CD8-positive, alpha-beta memory T cell (primary cell): ENCODE measurements around the gene NPAS2. TPM values are rescaled to one million over a fixed set of nuclear protein-coding genes. Genes with fewer than 3 reads are reported as not detected.

Source experiments
- CTCF ChIA-PET: fragments of 350-600 bp; sonication (Branson Sonifier 250); formaldehyde crosslinking; loops from one replicate; lab custom pipeline; 2021; ENCODE audit warnings: antibody characterized with exemption; lab: Charles Lee
- POLR2A ChIA-PET: fragments of 350-600 bp; sonication (Branson Sonifier 250); formaldehyde crosslinking; loops from one replicate; lab custom pipeline; 2021; ENCODE audit warnings: antibody characterized with exemption; lab: Charles Lee
- DNase-seq, 5 donors: peaks; one replicate each; pipeline versions ENCODE4 v3.0.0 to v3.0.0-alpha.2; 2020 to 2022; ENCODE audit warnings: mixed read lengths in 1 of 5
- H3K27ac ChIP-seq: one replicate; pipeline ENCODE4 v1.7.0; 2013; ENCODE audit warnings: low read depth, mild to moderate bottlenecking, low read length, moderate library complexity
- H3K27me3 ChIP-seq: 2 replicates; pipeline ENCODE4 v1.7.0; 2013; ENCODE audit warnings: low read length, mild to moderate bottlenecking; ENCODE audit not compliant: insufficient read depth, poor library complexity, severe bottlenecking
- H3K36me3 ChIP-seq: 2 replicates; pipeline ENCODE4 v1.7.0; 2013; ENCODE audit warnings: mild to moderate bottlenecking, low read length, moderate library complexity; ENCODE audit not compliant: insufficient read depth
- H3K4me1 ChIP-seq: 2 replicates; pipeline ENCODE4 v1.7.0; 2013; ENCODE audit warnings: mild to moderate bottlenecking, low read length, moderate library complexity; ENCODE audit not compliant: insufficient read depth
- H3K4me3 ChIP-seq: 2 replicates; pipeline ENCODE4 v1.7.0; 2013; ENCODE audit warnings: mild to moderate bottlenecking, low read length
- H3K9me3 ChIP-seq: 2 replicates; pipeline ENCODE4 v1.7.0; 2013; ENCODE audit warnings: mild to moderate bottlenecking, low read length
- H3K27ac Mint-ChIP-seq, 8 donors: one replicate each; pipeline ENCODE4 v1.8.0; 2020 to 2021; ENCODE audit warnings: mixed read lengths in 8 of 8, mild to moderate bottlenecking in 6 of 8, inconsistent platforms in 3 of 8, moderate library complexity in 3 of 8
- H3K27me3 Mint-ChIP-seq, 2 donors: one replicate each; pipeline ENCODE4 v1.8.0; 2020 to 2021; ENCODE audit warnings: mixed read lengths in 2 of 2, mild to moderate bottlenecking in 1 of 2, moderate library complexity in 1 of 2
- H3K36me3 Mint-ChIP-seq, 3 donors: one replicate each; pipeline ENCODE4 v1.8.0; 2020 to 2021; ENCODE audit warnings: mixed read lengths in 3 of 3, inconsistent platforms in 1 of 3, mild to moderate bottlenecking in 1 of 3
- H3K4me1 Mint-ChIP-seq, 3 donors: one replicate each; pipeline ENCODE4 v1.8.0; 2020 to 2021; ENCODE audit warnings: mixed read lengths in 3 of 3, inconsistent platforms in 1 of 3, mild to moderate bottlenecking in 1 of 3
- H3K4me3 Mint-ChIP-seq, 7 donors: one replicate each; pipeline ENCODE4 v1.8.0; 2020 to 2021; ENCODE audit warnings: mixed read lengths in 7 of 7, mild to moderate bottlenecking in 6 of 7, moderate library complexity in 4 of 7, inconsistent platforms in 2 of 7
- H3K9me3 Mint-ChIP-seq, 5 donors: one replicate each; pipeline ENCODE4 v1.8.0; 2020 to 2022; ENCODE audit warnings: mixed read lengths in 5 of 5, mild to moderate bottlenecking in 3 of 5, moderate library complexity in 2 of 5, inconsistent platforms in 1 of 5
- polyA plus RNA-seq: library from polyadenylated mRNA; unstranded; fragments of 300-500 nt; fragmentation: Illumina TruSeq; gene quantifications from one replicate; pipeline ENCODE4 v1.2.3, GENCODE V29; 2021
- total RNA-seq, 2 experiments: library from RNA; stranded (reverse); gene quantifications; one replicate each; pipeline ENCODE4 v1.2.3, GENCODE V29; 2021

Gene NPAS2
- total and polyA plus RNA-seq, 3 experiments from 2014 or later: 0.75 to 1.8 (median 1.1) TPM

- peaks cover 9 to 53% of the 10 kb centered on the region in 2 donors for H3K27me3 Mint-ChIP-seq
- no peak for DNase-seq
- H3K9me3 ChIP-seq: no peaks in the 10 kb centered on the region
- no peak overlapping the region for H3K4me3 ChIP-seq
- no peak overlapping the region for H3K27ac Mint-ChIP-seq
- H3K4me3 Mint-ChIP-seq: no peak overlapping the region
- ChIA-PET CTCF (no interaction called here), POLR2A (no interaction called here)
- no peaks in the 10 kb centered on the region for H3K4me1 ChIP-seq
- peaks cover 9% of the 10 kb centered on the region for H3K27me3 ChIP-seq
- H3K4me1 Mint-ChIP-seq: no peaks in the 10 kb centered on the region
- H3K27ac ChIP-seq: no peak overlapping the region
- no peaks in the 10 kb centered on the region for H3K9me3 Mint-ChIP-seq
- H3K36me3 Mint-ChIP-seq: peaks cover 0 to 4% (median 1%) of the 10 kb centered on the region in 3 donors
- no peaks in the 10 kb centered on the region for H3K36me3 ChIP-seq
Measured at GRCh38 chr2:100844514-100844913, 24.6 kb downstream of the NPAS2 start.

GRCh38 chr2:100845141-100845991, 25.4 kb downstream of the NPAS2 start:
- no peaks in the 10 kb centered on the region for H3K9me3 Mint-ChIP-seq
- H3K36me3 Mint-ChIP-seq: peaks cover 0 to 4% (median 1%) of the 10 kb centered on the region in 3 donors
- Histone ChIP-seq H3K4me3 (no peak overlapping the region), H3K36me3 (no peaks in the 10 kb centered on the region), H3K4me1 (no peaks in the 10 kb centered on the region), H3K9me3 (no peaks in the 10 kb centered on the region), H3K27me3 (peaks cover 9% of the 10 kb centered on the region), H3K27ac (no peak overlapping the region)
- no peaks in the 10 kb centered on the region for H3K4me1 Mint-ChIP-seq
- H3K27me3 Mint-ChIP-seq: peaks cover 10 to 55% of the 10 kb centered on the region in 2 donors
- DNase-seq: no peak
- CTCF ChIA-PET: no interaction called here
- no peak overlapping the region for H3K27ac Mint-ChIP-seq
- POLR2A ChIA-PET: no interaction called here
- H3K4me3 Mint-ChIP-seq: no peak overlapping the region

- H3K4me1 Mint-ChIP-seq: no peaks in the 10 kb centered on the region
- CTCF ChIA-PET: interaction anchor here (1.1 kb wide), 1 partner anchor 11 kb away, joined by 3 read pairs; no protein-coding TSS in a partner anchor
Measured at GRCh38 chr2:100846716-100847115, 26.8 kb downstream of the NPAS2 start.

DNA sequence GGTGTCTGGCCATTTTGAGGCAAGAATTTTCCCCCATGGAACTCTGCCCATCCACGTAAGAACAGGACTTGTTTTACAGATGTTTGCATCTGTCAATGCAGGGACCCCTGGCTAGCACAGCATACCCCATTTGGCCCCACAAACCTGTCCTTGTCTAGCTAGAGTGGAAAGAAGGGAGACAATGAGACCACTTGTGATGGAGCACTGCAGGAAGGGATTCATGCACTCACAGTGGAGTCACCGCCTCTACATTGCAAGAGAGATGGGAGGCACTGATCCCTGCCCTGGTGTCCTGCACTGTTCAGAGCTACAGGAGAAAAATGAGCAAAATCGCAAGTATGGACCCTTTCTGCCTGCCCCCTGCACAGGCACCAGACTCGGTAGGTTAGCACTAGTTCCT, 32.5 kb downstream of the NPAS2 start:
- DNase-seq: no peak
- Histone ChIP-seq H3K27ac (no peak overlapping the region), H3K36me3 (no peaks in the 10 kb centered on the region), H3K27me3 (peaks cover 3% of the 10 kb centered on the region), H3K4me3 (no peak overlapping the region), H3K9me3 (no peaks in the 10 kb centered on the region), H3K4me1 (no peaks in the 10 kb centered on the region)
- no peak overlapping the region for H3K4me3 Mint-ChIP-seq
- ChIA-PET POLR2A (no interaction called here), CTCF (interaction anchor here (0.8 kb wide), 1 partner anchor 11 kb away, joined by 3 read pairs; no protein-coding TSS in a partner anchor)
- peaks cover 5 to 20% of the 10 kb centered on the region in 2 donors for H3K27me3 Mint-ChIP-seq
- H3K9me3 Mint-ChIP-seq: no peaks in the 10 kb centered on the region
- H3K4me1 Mint-ChIP-seq: no peaks in the 10 kb centered on the region
- H3K27ac Mint-ChIP-seq: no peak overlapping the region
- H3K36me3 Mint-ChIP-seq: no peaks in the 10 kb centered on the region

More at GRCh38 chr2:100846716-100847115, 26.8 kb downstream of the NPAS2 start:
- H3K36me3 ChIP-seq: no peaks in the 10 kb centered on the region
- H3K27me3 Mint-ChIP-seq: peaks cover 7 to 45% of the 10 kb centered on the region in 2 donors
- POLR2A ChIA-PET: no interaction called here
- H3K4me3 ChIP-seq: no peak overlapping the region
- H3K27ac ChIP-seq: no peak overlapping the region
- H3K4me3 Mint-ChIP-seq: no peak overlapping the region
- H3K27me3 ChIP-seq: peaks cover 9% of the 10 kb centered on the region
- H3K36me3 Mint-ChIP-seq: peaks cover 0 to 4% (median 0%) of the 10 kb centered on the region in 3 donors
- no peak overlapping the region for H3K27ac Mint-ChIP-seq
- H3K9me3 ChIP-seq: no peaks in the 10 kb centered on the region
- H3K9me3 Mint-ChIP-seq: no peaks in the 10 kb centered on the region
- no peaks in the 10 kb centered on the region for H3K4me1 ChIP-seq
- no peak for DNase-seq

DNA sequence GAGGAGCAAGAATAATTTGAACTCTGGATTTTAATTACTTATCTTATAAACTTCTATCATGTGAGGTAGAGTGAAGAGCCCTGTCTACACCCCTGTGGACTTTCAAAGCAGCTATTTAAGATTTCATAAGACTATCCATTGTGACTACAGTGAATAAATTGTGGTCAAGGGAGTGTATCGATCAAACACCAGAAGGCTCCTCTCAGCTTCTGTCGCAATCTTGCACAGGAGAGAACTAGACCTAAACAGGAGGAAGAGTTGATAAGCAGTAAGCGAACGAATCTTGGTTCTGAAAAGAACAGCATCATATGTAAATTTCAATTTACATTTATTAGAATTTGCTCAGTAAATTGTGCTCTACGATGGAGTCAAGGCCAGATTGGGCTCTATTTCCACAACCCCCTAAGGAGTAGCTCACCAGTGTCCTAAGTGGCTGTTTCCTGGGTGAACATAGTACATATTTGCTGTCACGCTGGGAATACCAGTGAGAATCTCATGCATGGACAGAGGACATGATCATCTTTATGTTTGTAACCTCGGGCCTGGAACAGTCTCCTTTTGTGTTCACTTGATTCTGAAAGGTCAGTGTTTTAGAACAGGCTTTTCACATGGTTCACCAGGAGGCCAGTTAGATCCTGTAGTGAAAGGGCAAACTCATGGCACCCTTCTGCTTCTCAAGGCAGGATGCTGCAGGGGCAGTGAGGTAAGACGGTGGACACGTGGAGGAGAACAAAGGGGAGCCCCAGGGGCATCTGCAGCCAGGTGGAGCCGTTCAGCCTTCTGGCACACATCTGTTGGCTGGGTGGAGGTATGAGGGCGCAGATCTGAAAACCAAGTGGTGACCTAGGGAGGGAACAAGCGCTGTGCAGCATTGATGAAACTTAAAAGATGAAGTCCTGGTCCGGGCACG, 33.3 kb downstream of the NPAS2 start:
- H3K4me1 Mint-ChIP-seq: no peaks in the 10 kb centered on the region
- Histone ChIP-seq H3K27me3 (peaks cover 3% of the 10 kb centered on the region), H3K36me3 (no peaks in the 10 kb centered on the region), H3K4me3 (no peak overlapping the region), H3K9me3 (no peaks in the 10 kb centered on the region), H3K4me1 (no peaks in the 10 kb centered on the region), H3K27ac (no peak overlapping the region)
- H3K4me3 Mint-ChIP-seq: no peak overlapping the region
- ChIA-PET POLR2A (no interaction called here), CTCF (interaction anchor here (0.8 kb wide), 1 partner anchor 10 kb away, joined by 3 read pairs; no protein-coding TSS in a partner anchor)
- no peaks in the 10 kb centered on the region for H3K36me3 Mint-ChIP-seq
- DNase-seq: no peak
- no peak overlapping the region for H3K27ac Mint-ChIP-seq
- no peaks in the 10 kb centered on the region for H3K9me3 Mint-ChIP-seq
- H3K27me3 Mint-ChIP-seq: peaks cover 3 to 14% of the 10 kb centered on the region in 2 donors

GRCh38 chr2:100853909-100854810, 34.2 kb downstream of the NPAS2 start:
- no peak for DNase-seq
- Mint-ChIP-seq H3K4me1 (no peaks in the 10 kb centered on the region), H3K27me3 (peaks cover 3 to 5% of the 10 kb centered on the region in 2 donors), H3K9me3 (no peaks in the 10 kb centered on the region), H3K27ac (no peak overlapping the region), H3K4me3 (no peak overlapping the region), H3K36me3 (no peaks in the 10 kb centered on the region)
- Histone ChIP-seq H3K27me3 (peaks cover 3% of the 10 kb centered on the region), H3K4me3 (no peak overlapping the region), H3K27ac (no peak overlapping the region), H3K36me3 (no peaks in the 10 kb centered on the region), H3K4me1 (no peaks in the 10 kb centered on the region), H3K9me3 (no peaks in the 10 kb centered on the region)
- ChIA-PET CTCF (no interaction called here), POLR2A (no interaction called here)

GRCh38 chr2:100855084-100855483, 35.1 kb downstream of the NPAS2 start:
- no peaks in the 10 kb centered on the region for H3K4me1 ChIP-seq
- DNase-seq: no peak
- Mint-ChIP-seq H3K4me3 (no peak overlapping the region), H3K9me3 (no peaks in the 10 kb centered on the region), H3K27me3 (peaks cover 0 to 4% of the 10 kb centered on the region in 2 donors), H3K4me1 (no peaks in the 10 kb centered on the region), H3K27ac (no peak overlapping the region), H3K36me3 (no peaks in the 10 kb centered on the region)
- CTCF ChIA-PET: no interaction called here
- H3K36me3 ChIP-seq: no peaks in the 10 kb centered on the region
- no peak overlapping the region for H3K27ac ChIP-seq
- peaks cover 3% of the 10 kb centered on the region for H3K27me3 ChIP-seq
- POLR2A ChIA-PET: no interaction called here
- no peaks in the 10 kb centered on the region for H3K9me3 ChIP-seq
- no peak overlapping the region for H3K4me3 ChIP-seq
